Cortex of kidney (tissue), 1 donor: ENCODE results near the gene ABHD16B.
"Not testable (repeated sequence)": the region's sequence is repeated elsewhere in the genome, so short reads cannot be mapped to it uniquely, and the experiment has no call there.

ENCODE experiments used
- DNase-seq: peaks from one replicate; lab custom pipeline; 2025; lab: John Stamatoyannopoulos, UW

Gene ABHD16B

GRCh38 chr20:63835021-63835858, 26.1 kb upstream of the ABHD16B start:
- DNase-seq = no peak

- no peak for DNase-seq
Measured at GRCh38 chr20:63836458-63837344, 24.6 kb upstream of the ABHD16B start.

DNA sequence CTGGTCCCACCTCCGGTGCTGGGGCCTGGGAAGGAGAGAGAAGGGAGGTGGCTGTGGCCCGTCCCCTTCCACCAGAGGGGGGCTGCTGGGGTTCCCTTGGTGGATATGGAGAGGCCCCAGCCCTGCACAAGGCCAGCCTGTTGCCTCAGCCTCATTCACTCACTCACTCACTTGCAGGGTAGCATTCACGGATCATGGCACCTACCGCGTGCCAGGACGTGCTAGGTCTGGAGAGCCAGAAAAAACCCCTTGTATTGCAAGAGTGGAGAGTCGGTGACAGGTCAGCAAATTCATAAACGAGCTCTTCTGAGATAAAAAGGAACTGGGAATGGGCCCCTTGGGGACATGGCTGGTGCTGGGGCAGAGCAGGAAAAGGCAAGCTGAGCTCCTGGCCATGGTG, 23.8 kb upstream of the ABHD16B start:
- DNase-seq = no peak

GRCh38 chr20:63839620-63840019, 21.7 kb upstream of the ABHD16B start:
- DNase-seq = no peak

DNA sequence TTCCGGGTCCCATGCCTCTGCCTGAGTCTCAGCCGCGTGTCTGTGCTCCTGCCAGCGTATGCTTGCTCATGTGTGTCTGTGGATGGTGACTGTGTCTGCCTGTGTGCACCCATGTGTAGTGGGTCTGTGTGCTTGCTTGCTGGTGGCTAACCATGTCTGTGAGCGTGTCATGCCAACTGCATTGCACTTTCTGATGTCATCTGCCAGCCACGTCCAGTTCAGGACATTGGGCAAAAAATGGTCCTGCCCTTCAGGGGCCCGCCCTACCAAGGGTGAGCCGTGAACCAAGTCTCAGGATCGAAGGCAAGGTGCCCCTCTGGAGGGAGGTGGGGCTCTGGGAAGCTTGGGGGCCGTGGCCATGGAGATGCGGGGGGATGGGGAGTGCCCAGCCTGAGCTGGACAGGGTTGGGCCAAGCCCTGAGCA, 20.9 kb upstream of the ABHD16B start:
- no peak for DNase-seq

GRCh38 chr20:63842258-63842657, 19.0 kb upstream of the ABHD16B start:
- DNase-seq = no peak

DNA sequence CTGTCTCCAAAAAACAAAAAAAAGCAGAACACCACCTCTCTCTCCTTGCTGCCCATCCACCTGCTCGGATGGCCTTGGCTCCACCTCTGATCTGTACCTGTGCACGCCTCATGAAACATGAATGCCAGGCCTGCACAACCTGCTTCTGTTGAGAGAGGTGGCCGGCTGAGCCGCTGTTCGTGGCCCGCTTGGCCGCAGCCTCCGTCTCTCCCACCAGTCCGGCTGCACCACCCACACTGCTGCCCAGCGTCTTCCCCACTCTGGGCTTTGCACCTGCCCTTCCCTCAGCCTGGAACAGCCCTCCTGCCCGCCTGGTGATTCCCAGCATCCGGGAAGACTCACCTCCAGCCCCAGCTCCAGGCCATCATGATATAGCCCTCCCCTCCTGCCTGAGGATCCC, 18.1 kb upstream of the ABHD16B start:
- DNase-seq = no peak

- no peak for DNase-seq
Measured at GRCh38 chr20:63843778-63844177, 17.5 kb upstream of the ABHD16B start.

DNA sequence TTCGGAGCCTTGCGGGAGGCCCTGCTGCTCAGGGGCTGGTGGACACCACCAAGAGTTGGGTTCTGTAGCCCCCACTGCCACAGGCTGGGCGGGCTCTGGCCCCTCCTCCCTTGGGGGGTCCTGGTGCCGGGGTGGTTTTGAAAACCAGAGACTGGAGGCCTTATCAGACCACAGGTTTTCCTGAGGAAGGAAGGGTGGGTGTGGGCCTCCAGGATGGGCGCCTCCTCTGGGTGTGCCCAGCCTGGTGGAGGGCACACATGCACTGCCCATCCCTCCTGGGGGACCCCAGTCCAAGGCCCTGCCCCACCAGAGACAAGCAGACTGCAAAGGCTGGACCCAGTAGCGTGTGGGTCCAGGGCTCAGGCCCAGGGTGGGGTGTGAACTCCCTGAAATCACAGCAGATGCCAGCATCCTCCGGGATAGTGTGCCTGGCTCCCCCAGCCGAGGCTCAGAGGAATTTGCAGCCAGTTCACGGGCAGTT, 16.7 kb upstream of the ABHD16B start:
- DNase-seq = no peak

GRCh38 chr20:63846128-63846771, 15.0 kb upstream of the ABHD16B start:
- no peak for DNase-seq

DNA sequence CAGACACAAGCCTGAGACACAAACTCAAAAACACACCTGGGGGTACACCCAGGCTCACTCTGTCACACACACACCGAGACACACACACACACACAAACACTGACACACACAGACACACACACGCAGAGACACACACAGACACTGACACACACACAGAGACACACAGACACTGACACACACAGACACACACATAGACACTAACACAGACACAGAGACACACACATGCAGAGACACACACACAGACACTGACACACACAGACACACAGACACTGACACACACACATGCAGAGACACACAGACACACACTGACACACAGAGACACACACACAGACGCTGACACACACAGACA, 14.4 kb upstream of the ABHD16B start:
- no peak for DNase-seq

GRCh38 chr20:63847237-63848002, 13.9 kb upstream of the ABHD16B start:
- no peak for DNase-seq

DNA sequence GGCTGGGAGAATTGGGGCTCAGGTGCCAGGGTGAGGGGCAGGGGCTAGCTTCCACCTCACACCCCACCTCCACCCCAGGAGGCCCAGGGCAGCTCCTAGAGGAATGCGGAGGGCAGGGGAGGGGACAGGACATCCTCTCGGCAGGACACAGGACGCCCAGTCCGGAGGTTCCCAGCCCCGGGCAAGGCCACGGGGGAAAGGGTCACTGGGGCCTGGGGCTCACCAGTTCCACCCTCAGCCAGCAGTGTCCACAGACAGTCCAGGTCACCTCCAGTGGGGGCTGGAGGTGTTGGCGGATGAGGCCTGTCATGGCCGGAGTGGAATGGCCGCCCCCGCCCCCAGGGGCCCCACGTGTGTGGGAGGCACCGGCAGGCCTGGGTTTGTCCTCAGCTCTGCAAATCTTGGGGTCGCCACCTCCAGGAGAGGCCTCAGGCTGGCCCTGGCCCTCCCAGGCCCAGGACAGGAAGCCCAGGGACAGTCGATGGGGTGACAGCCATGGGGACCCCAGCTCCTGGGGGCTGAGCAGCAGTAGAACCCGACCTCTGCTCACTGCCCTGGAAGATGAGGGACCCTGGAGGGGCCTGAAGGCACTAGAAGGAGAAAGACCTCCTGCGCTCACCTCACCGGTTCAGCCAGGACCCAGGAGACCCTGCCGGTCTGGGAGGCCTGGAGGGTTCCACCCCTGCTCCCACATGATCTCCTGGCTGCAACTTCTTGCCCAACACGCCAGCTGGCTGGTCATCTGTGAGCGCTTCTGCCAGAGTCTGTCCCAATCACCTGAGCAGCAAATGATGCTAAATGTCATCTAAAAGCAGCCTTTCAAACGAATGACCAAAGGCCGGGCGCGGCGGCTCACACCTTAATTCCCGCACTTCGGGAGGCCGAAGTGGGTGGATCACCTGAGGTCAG, 13.0 kb upstream of the ABHD16B start:
- DNase-seq = no peak

DNA sequence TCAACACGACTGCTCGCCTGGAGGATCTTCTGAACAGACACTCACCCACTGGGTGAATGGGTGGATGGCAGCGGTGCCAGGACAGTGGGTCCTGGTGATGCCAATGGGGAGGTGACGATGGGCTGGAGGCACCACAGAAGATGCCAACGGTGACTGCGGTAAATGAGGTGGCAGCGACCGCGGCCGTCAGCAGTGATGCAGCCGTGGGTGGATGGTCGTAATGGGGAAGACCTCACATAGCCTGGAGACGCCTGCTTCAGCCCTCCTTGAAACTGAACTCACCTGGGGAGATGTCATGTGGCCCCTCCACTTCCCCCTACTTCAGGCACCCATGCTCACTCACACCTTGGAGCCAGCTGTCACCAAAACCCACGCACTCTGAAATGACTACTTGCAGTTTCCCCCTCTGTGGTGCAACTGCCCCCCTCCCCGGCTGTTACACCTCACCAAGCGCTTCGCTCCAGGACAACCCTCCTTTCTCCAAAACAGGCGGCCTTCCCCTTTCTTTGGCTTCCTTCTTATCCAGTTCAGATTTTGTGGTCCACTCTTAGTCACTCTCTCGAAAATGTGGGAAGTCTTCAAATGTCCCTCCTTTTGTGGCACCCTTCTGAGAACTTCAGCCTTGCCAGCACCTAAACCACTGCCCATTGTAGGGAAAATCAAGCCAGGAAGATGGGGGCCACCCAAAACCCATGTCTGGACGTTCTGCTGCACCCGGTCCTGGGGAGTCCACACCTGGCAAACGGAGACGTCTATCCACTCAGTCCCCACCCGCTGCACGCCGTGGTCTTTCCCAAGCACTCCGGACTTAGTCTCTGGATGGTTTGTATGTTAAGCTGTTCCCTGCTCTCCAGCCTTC, 10.4 kb upstream of the ABHD16B start:
- no peak for DNase-seq

DNA sequence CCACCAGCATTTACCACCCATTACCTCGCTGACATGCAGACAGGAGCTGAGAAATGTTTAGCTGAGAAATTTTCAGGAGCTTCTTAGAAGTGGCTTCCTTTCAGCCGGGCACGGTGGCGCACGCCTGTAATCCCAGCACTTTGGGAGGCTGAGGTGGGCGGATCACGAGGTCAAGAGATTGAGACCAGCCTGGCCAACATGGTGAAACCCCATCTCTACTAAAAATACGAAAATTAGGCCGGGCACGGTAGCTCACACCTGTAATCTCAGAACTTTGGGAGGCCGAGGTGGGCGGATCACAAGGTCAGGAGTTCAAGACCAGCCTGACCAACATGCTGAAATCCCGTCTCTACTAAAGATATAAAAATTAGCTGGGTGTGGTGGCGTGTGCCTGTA, 9.8 kb upstream of the ABHD16B start:
- DNase-seq = not testable (repeated sequence)

- not testable (repeated sequence) for DNase-seq
Measured at GRCh38 chr20:63853733-63854068, 7.6 kb upstream of the ABHD16B start.

DNA sequence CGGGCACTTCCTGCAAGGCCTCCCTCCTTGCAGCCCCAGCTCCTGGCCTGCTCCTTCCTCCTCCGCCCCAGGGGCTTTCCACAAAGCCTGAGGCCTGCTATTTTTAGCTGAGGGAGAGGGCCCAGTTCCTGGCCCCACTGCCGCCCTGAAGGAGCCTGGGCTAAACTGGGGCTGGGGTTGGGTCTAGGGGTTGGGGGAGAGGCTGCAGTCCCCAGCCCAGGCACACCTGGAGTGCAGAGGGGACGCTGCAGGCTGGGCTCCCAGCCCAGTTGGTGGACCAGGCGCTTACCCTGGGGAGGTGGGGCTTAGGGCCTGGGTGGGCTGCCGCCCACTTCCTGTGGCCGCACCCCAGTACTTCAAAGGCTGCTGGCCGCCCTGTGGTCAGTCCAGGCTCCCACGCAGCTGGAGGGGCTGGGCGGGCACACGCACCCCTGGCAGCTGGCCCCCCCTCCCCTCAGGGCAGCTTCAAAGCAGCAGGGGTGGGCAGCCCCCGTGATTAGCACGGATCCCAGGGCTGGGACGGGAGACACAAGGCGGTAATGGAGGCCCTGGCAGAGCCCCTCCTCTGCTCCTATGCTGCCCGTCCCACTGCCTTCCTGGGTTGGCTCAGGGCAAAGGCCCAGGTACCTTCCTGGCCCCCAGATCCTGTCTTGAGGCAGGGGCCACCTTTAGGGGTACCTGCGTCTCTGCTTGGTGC, 7.1 kb upstream of the ABHD16B start:
- DNase-seq = no peak

DNA sequence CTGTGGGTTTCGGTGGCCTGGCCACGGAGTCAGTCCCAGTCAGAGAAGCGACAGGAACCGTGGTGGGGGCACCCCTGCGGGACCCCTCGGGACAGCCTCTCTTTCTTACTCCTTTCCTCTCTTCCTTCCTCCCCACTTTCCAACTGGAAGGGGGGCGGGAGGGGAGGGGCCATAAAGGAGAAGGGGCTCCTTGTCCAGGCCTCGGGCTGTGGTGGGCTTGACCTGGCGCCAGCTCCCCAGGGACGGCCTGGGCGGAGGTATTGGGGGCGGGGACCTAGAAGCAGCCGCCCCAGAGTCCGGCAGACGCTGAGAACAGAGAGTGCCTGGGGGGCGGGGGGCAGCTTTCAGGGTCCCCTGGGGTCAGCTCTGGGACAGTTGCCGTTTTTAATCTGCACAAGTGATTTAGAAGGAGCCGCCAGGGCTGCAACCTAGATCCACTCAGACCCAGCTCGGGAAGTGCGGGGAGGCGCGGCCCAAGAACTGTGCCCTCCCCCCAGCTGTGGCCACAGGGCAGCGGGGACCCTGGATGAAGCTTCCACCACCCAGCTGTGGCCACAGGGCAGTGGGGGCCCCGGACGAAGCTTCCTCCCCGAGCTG, 6.4 kb upstream of the ABHD16B start:
- no peak for DNase-seq
